Endodermal cell (in vitro differentiated cells): Measurements from ENCODE around the gene GPM6B. TPM values are rescaled to one million over a fixed set of nuclear protein-coding genes. Genes with fewer than 3 reads are reported as not detected.

ENCODE experiments used
- DNase-seq: peaks from one replicate; pipeline ENCODE4 v3.0.0-alpha.2; 2017
- H3K27ac ChIP-seq: 2 replicates; pipeline ENCODE4 v1.5.1; 2013; ENCODE audit warnings: mild to moderate bottlenecking, low read depth, low read length, moderate library complexity
- H3K27me3 ChIP-seq: 2 replicates; pipeline ENCODE4 v1.6.1; 2013; ENCODE audit warnings: mild to moderate bottlenecking, low read length, moderate library complexity; ENCODE audit not compliant: insufficient read depth, control insufficient read depth, poor library complexity, severe bottlenecking
- H3K36me3 ChIP-seq: 2 replicates; pipeline ENCODE4 v1.7.0; 2013; ENCODE audit warnings: mild to moderate bottlenecking, low read length, moderate library complexity; ENCODE audit not compliant: control insufficient read depth, insufficient read depth
- H3K4me1 ChIP-seq: one replicate; pipeline ENCODE4 v1.7.0; 2013; ENCODE audit warnings: low read length; ENCODE audit not compliant: control insufficient read depth, insufficient read depth
- H3K4me3 ChIP-seq: 2 replicates; pipeline ENCODE4 v1.5.1; 2013; ENCODE audit warnings: mild to moderate bottlenecking, low read length, moderate library complexity
- H3K9ac ChIP-seq: 2 replicates; pipeline ENCODE4 v1.6.1; 2013; ENCODE audit warnings: mild to moderate bottlenecking, low read length, moderate library complexity; ENCODE audit not compliant: poor library complexity, severe bottlenecking; ENCODE audit errors: extremely low read depth
- H3K9me3 ChIP-seq: 2 replicates; pipeline ENCODE4 v1.6.1; 2013; ENCODE audit warnings: mild to moderate bottlenecking, low read length, moderate library complexity; ENCODE audit not compliant: control insufficient read depth
- H3K27ac Mint-ChIP-seq: 2 replicates; pipeline ENCODE4 v1.8.0; 2020; ENCODE audit warnings: mixed read lengths
- H3K27me3 Mint-ChIP-seq: 2 replicates; pipeline ENCODE4 v1.8.0; 2021; ENCODE audit warnings: mild to moderate bottlenecking, mixed read lengths; ENCODE audit not compliant: insufficient read depth
- H3K36me3 Mint-ChIP-seq: 2 replicates; pipeline ENCODE4 v1.8.0; 2020; ENCODE audit warnings: low read depth, mixed read lengths
- H3K4me1 Mint-ChIP-seq: 2 replicates; pipeline ENCODE4 v1.8.0; 2020; ENCODE audit warnings: mixed read lengths
- H3K4me3 Mint-ChIP-seq: 2 replicates; pipeline ENCODE4 v1.8.0; 2020; ENCODE audit warnings: mild to moderate bottlenecking, moderate library complexity, mixed read lengths
- H3K9me3 Mint-ChIP-seq: 2 replicates; pipeline ENCODE4 v1.8.0; 2020; ENCODE audit warnings: mild to moderate bottlenecking, mixed read lengths
- CTCF ChIP-seq: fragments of 200-600 bp; sonication (generic); conservative IDR thresholded peaks from 2 replicates; pipeline ENCODE4 v1.5.0; 2021; ENCODE audit warnings: antibody characterized with exemption, mild to moderate bottlenecking
- WGBS, 2 experiments: methylation state at CpG; one replicate each; pipeline versions ENCODE4 v1.1.5 to v1.1.7; 2013; ENCODE audit warnings: missing lambda C conversion rate in 2 of 2, mixed read lengths in 1 of 2; ENCODE audit not compliant: insufficient coverage in 1 of 2, insufficient read length in 1 of 2; 5-methylcytosine and 5-hydroxymethylcytosine counted together
- total RNA-seq, 2 donors: library from RNA; stranded (reverse); fragmentation: NEBNext Ultra II Directional in 1 of 2; extraction: Animal tissue kit (Norgen Biotek cat#: 25700) in 1 of 2; gene quantifications; 2 replicates in 1 of 2; 3 replicates in 1 of 2; pipeline ENCODE4 v1.2.1, GENCODE V29; 2021

The GPM6B gene
- total RNA-seq, 2 donors from 2014 or later, result 26.2 to 61.1 TPM

DNA sequence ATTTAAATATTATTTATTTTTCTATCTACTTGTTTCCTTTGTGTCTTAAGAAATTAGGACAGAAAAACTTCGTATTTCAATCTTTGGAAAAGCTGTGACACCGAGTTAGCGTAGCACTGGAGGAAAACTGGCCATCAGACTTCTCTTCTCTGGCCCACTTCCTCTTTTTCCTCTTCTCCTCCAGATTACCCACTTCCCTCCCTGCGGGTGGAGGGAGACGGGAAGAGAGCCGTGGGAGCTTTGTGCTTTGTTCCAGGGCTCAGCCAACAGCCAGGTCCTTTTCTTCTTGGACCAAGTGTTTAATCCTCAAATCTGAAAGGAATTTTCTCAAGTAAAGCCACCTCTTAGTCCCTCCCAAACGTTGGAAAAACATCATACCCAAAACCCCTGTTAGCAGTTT, 52.6 kb downstream of the GPM6B start:
- H3K36me3 Mint-ChIP-seq, result peaks cover 54% of the 10 kb centered on the region
- Histone ChIP-seq H3K4me1 (no peaks in the 10 kb centered on the region), H3K36me3 (peaks cover 42% of the 10 kb centered on the region), H3K27me3 (no peaks in the 10 kb centered on the region), H3K27ac (peak overlapping the region; percentile 66), H3K9ac (no peak overlapping the region), H3K9me3 (no peaks in the 10 kb centered on the region), H3K4me3 (no peak overlapping the region)
- DNase-seq, result no peak
- H3K9me3 Mint-ChIP-seq, result peaks cover 46% of the 10 kb centered on the region
- 78 to 100% methylated on average over 1 to 7 of the region's 7 CpGs for WGBS, 2 experiments
- H3K27ac Mint-ChIP-seq, result no peak overlapping the region
- peaks cover 23% of the 10 kb centered on the region for H3K4me1 Mint-ChIP-seq
- H3K4me3 Mint-ChIP-seq, result no peak overlapping the region
- H3K27me3 Mint-ChIP-seq, result no peaks in the 10 kb centered on the region
- no peak for TF ChIP-seq CTCF

GRCh38 chrX:13763489-13763888, 53.4 kb downstream of the GPM6B start:
- H3K36me3 Mint-ChIP-seq, result peaks cover 53% of the 10 kb centered on the region
- peaks cover 49% of the 10 kb centered on the region for H3K36me3 ChIP-seq
- H3K27ac Mint-ChIP-seq, result no peak overlapping the region

DNA sequence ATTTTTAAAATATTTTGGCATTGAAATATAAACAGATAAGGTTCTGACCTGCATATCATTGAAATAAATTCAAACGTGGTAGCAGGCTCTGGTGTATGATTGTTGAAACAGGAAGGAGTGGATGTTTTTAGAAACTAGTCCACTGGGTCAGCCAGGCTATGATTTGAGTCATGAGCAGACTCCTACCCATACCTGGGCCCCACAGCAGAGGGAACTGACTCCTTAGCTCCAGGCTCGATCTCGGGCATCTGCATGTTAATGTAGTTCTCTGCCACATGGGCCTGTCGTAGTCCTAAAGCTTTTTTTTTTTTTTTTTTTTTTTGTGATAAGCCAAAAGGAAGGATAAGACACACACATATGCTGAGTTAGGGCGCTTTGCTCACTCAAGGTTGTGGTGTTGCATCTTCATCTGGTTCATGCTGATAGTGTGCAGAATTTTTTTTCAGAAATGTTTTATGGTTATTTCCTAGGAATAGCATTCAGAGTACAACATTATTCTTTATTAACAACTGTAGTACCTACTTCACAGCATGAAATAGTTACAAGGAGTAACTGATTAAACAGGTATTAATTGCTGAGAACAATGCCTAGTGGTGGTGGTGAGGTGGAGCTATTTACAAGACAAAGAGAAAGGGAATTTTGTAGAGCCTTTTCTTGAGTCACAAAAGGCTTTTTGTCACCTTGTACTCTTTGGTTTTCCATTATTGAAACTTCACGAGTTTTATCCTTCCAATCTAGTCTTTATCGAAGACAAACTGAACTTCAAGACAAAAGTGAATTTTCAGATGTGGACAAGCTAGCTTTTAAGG, 55.1 kb downstream of the GPM6B start:
- 20 to 40% methylated on average over 1 to 7 of the region's 7 CpGs for WGBS, 2 experiments
- H3K4me3 Mint-ChIP-seq, result no peak overlapping the region
- H3K27ac Mint-ChIP-seq, result no peak overlapping the region
- H3K36me3 ChIP-seq, result peaks cover 58% of the 10 kb centered on the region
- peaks cover 51% of the 10 kb centered on the region for H3K36me3 Mint-ChIP-seq
- no peak overlapping the region for H3K27ac ChIP-seq
- peaks cover 44% of the 10 kb centered on the region for H3K9me3 Mint-ChIP-seq
- DNase-seq, result peak; percentile 69
- H3K9me3 ChIP-seq, result no peaks in the 10 kb centered on the region
- no peak overlapping the region for H3K4me3 ChIP-seq
- H3K27me3 ChIP-seq, result no peaks in the 10 kb centered on the region
- H3K9ac ChIP-seq, result peak overlapping the region; percentile 3
- no peaks in the 10 kb centered on the region for H3K27me3 Mint-ChIP-seq
- TF ChIP-seq CTCF, result peak; percentile 16
- peaks cover 27% of the 10 kb centered on the region for H3K4me1 Mint-ChIP-seq
- H3K4me1 ChIP-seq, result no peaks in the 10 kb centered on the region

More at GRCh38 chrX:13763489-13763888, 53.4 kb downstream of the GPM6B start:
- H3K4me1 Mint-ChIP-seq, result peaks cover 23% of the 10 kb centered on the region
- no peak for DNase-seq
- H3K27me3 Mint-ChIP-seq, result no peaks in the 10 kb centered on the region
- H3K9me3 Mint-ChIP-seq, result peaks cover 50% of the 10 kb centered on the region
- Histone ChIP-seq H3K9ac (no peak overlapping the region), H3K9me3 (no peaks in the 10 kb centered on the region), H3K27ac (no peak overlapping the region), H3K4me1 (no peaks in the 10 kb centered on the region), H3K27me3 (no peaks in the 10 kb centered on the region), H3K4me3 (no peak overlapping the region)
- no peak for TF ChIP-seq CTCF
- WGBS, 2 experiments, result 80 to 91% methylated on average over 2 to 8 of the region's 8 CpGs
- no peak overlapping the region for H3K4me3 Mint-ChIP-seq
